GM18508 (cell line): ENCODE results near the gene NXPH3.

Experiments used
- ATAC-seq: cut with Tn5 transposase; IDR thresholded peaks from one replicate; pipeline ENCODE4 v1.9.1; 2021; ENCODE audit warnings: moderate number of reproducible peaks; ENCODE audit not compliant: insufficient read depth, unreplicated experiment

Gene NXPH3

DNA sequence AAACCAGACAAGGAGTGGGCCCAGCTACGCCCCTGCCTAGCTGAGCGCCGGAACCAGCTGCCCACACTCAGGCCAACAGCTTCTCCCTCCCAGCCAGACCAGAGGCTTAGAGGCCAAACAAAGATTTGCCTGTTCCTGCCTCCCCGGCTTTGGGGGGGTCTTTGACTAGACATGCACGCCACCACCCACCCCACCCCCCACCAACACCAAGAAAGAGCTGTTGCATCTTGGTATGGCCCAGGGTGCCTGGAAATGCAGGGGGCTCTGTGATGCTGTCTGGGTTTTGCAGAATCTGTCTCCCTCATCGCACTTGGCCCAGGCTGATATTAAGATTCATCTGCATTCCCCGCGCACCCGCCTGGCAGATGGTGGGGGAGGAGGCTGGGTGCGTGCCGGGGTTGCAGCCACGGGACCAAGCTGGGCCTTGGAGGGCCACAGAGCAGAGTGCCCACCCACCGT, 1.3 kb upstream of the NXPH3 start:
- ATAC-seq = no peak

DNA sequence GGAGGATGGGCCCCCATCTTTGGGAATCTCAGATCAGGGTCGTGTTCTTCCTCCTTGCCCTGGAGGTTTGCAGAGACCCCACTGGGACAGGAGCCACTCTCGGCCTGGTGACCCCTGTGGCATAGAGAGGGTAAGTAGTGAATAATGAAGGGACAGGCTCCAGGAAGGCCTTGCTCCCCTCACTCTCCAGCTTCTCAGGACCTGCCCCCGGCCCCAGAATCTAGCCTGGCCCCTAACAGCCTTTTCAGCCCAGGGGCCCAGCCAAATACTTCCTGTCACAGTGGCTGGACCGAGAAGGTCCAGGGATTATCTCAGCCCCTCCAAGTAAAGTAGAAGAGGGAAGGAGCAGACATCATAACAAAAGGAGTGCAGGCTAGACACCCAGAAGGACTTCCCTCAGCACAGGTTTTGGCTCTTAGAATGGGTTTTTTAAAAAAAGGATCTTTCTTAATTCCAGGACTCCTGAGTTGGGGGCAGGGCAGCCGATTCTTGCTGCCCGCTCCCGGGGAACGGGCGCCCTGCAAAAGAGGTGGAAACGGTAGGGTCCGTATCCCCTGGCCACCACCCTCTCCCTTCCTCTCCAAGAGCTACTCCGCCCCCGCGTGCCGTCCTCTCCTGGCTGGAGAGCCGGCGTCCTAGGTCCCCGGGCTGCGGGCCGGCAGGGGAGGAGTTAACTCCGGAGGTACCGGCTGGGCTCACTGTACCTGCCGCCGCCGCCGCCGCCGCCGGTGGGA, 559 bp upstream of the NXPH3 start:
- no peak for ATAC-seq

DNA sequence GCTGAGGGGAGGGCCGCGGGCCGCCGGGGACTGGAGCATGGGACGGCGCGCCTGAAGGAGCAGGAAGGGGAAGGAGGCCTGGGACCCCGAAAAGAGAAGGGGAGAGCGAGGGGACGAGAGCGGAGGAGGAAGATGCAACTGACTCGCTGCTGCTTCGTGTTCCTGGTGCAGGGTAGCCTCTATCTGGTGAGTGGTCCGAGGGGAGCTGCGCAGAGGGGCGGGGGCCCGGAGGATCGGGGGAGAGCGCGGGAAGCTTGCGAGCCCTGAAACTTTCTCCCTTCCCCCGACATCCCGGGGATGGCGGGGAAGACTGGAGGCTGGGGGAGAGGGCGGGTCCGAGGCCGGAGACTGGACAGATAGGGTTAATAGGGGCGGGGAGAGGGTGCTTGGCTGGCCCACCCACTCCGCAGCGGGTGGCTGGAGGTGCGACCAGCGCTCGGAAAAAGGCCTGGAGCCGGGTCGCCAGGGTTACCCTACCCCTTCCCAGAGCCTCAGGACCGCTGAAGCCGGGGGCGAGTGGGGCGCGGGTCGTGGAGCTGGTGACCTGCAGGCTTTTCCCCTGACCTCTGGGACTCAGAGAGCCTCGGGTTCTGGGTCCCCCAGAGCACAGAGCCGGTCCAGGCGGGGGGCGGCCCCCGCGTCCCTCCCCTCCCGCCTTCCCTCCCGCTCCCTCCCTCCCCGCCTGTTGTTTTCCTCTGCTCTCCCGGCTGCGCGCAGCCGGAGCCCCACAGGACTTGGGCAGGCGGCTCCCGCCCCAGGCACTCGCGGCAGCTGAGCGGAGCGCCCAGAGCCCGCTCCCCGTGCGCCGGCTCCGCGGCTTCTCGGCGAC, 631 bp downstream of the NXPH3 start:
- ATAC-seq = no peak

DNA sequence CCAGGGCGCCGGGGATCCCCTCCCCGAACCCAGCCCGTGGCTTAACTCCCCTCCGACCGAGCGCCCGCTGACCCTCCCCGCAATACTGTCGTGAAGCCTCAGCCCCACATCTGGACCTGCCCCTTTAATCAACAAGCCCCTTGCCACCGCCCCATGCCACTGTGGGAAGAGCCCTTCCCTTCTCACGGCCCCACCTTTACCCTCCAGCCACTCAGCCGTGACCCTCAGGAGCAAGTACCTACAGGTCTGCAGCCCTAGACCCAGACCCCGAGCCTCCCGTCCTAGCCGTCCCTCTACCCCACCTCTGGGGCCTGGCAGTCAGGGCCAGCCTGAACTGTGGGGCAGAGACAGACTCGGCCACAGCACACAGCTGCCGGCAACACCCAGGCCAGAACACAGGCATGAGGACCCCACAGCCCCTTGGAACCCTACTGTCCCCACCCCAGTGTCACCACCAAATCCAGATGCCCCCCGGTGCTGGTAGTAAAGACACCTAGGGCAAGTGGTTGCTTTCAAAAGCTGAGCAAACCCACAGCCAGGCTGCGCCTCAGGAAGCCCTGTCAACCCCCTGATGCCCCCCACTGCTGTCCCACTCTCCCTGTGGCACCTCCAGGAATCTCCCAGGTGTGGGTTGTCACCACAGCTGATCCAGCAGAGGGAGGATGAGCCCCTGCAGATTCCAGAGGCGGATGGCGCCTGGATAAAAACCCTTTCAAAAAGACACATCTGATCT, 1.4 kb downstream of the NXPH3 start:
- ATAC-seq = no peak

DNA sequence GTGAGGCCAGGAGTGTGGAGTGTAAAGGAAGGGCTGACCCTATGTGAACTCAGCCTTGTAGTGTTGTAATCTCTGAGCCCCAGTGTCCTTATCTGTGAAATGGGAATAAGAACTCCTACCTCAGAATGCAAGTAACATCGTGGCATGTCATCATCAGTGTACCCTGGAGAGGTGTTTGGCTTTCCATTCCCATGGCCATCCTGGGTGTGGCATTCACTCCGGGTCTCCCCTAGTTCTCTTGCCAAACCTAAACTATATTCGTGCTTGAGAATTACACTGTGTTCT, 1.9 kb downstream of the NXPH3 start:
- no peak for ATAC-seq

DNA sequence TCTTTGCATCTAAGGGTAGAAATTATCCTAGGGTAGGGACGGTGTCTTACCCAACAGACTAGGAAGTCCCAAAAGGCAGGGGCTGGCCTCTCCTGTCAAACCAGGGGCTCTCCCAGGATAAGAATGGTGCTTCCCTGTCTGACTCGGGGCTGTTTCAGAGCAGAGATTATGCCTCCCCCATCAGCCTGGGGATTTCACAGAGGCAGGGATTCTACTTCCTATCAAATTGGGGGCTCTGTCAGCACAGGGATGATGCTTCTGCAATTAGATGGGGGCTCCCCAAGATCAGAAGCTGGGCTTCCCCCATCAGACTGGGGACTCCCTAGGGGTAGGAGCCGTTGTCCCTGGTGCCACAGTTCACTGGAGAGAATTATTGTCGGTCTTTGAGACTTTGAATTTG, 2.3 kb downstream of the NXPH3 start:
- ATAC-seq = no peak

DNA sequence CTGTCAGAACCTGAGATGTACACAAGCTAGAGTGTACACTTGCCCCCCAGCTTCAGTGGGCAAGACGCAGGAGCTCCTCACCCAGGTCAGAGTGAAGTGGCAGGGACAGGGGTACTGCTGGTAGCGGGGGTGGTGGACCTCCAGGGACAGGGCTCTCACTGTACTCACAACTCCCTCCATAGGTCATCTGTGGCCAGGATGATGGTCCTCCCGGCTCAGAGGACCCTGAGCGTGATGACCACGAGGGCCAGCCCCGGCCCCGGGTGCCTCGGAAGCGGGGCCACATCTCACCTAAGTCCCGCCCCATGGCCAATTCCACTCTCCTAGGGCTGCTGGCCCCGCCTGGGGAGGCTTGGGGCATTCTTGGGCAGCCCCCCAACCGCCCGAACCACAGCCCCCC, 2.7 kb downstream of the NXPH3 start:
- ATAC-seq = no peak

DNA sequence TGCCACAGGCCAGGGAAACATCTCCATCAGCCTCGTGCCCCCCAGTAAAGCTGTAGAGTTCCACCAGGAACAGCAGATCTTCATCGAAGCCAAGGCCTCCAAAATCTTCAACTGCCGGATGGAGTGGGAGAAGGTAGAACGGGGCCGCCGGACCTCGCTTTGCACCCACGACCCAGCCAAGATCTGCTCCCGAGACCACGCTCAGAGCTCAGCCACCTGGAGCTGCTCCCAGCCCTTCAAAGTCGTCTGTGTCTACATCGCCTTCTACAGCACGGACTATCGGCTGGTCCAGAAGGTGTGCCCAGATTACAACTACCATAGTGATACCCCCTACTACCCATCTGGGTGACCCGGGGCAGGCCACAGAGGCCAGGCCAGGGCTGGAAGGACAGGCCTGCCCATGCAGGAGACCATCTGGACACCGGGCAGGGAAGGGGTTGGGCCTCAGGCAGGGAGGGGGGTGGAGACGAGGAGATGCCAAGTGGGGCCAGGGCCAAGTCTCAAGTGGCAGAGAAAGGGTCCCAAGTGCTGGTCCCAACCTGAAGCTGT, 3.4 kb downstream of the NXPH3 start:
- ATAC-seq = no peak

DNA sequence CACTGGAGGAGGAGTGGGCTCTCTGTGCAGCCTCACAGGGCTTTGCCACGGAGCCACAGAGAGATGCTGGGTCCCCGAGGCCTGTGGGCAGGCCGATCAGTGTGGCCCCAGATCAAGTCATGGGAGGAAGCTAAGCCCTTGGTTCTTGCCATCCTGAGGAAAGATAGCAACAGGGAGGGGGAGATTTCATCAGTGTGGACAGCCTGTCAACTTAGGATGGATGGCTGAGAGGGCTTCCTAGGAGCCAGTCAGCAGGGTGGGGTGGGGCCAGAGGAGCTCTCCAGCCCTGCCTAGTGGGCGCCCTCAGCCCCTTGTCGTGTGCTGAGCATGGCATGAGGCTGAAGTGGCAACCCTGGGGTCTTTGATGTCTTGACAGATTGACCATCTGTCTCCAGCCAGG, 3.9 kb downstream of the NXPH3 start:
- ATAC-seq = no peak

DNA sequence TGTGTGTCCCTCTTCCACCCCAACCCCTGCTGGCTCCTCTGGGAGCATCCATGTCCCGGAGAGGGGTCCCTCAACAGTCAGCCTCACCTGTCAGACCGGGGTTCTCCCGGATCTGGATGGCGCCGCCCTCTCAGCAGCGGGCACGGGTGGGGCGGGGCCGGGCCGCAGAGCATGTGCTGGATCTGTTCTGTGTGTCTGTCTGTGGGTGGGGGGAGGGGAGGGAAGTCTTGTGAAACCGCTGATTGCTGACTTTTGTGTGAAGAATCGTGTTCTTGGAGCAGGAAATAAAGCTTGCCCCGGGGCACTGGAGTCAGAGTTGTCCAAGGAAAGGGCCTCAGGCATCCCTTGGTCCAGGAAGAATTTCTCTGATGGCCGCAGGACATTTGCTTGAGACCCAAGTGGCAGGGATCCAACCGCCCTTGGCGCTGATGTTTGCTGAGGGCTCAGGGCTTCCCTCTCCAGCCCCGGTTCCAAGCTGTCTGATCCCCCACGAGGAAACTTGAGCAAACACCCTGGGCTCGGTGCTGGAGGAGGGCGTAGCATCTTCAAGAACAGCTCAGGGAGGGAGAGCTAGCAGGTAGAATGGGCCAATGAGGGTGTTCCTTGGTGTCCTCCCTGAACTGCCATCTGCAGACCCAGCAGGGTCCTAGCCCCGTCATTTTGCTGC, 4.5 kb downstream of the NXPH3 start:
- no peak for ATAC-seq

DNA sequence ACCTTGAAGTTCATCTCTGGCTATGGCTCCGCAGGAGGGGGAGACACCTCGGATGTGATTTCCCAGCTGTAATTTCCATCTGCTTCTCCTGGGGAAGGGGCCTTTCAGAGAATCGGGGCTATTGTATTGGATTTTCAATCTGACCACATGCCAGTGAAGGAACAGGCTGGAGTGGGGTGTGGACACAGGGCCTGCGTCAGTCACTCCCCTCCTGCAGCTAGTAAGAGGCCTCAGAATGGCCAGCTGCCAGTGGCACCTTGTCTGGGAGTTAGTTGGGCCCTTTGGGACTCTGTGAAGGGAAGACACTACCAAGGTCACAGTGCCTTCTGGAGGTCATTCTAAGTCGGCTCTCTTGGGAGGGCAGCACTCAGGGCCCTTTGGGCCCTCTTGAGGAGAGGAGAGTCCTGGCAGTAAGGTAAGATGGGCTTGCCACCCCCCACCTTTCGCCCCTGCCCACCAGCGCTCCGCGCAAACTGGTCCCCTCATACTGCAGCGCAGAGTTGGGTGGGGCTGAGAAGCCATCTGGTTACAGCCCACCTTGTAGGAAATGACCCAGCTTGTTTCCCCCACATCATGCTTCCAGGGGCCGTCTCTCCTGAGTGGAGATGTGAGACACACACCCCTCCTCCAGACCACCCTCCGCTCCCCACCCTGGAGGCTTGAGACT, 5.4 kb downstream of the NXPH3 start:
- no peak for ATAC-seq

DNA sequence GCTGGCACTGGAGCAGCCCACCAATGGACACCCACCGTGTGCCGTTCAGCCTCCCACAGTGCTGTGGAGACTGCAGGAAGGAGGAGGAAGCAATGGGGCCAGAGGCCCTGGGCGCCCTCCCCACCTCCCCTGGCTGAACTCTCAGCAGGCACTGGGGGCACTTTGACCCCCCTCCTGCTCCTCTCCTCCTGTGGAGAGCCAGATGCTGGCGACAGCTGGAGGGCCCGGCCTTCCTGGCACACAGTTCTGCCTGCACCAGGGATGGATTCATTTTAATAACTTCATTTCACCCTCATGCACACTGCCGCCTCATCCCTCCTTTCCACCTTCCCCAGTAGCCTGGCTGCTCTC, 6.0 kb downstream of the NXPH3 start:
- no peak for ATAC-seq

DNA sequence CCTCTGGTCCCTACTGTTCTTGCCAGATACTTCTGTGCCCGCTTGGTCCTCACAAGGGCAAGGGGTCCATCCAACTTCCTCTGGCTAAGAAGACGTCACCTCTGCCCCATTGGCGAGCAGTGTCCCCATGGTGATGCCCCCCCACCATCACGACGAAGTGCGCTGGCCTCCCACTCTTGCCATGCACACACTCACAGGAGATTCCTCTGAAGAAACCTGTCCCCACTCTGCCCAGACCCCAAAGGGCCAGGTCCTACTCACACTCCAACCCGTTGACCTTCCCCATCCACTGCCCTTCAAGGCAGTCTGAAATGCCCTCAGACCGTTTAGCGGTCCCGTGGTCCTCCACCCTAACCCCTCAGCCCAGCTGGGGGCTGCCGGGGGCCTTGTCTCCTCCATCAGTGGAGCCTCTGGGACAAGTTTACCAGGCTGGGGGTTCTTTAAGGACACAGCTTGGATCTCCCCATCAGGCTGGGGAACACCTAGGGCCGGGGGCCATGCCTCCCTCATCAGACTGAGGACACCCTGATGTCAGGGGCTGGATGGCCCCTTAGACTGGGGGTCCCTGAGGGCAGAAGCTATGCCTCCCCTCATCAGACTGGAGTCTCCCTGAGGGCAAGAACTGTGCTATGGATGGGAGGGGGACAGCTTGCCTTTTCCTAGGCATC, 6.5 kb downstream of the NXPH3 start:
- no peak for ATAC-seq

DNA sequence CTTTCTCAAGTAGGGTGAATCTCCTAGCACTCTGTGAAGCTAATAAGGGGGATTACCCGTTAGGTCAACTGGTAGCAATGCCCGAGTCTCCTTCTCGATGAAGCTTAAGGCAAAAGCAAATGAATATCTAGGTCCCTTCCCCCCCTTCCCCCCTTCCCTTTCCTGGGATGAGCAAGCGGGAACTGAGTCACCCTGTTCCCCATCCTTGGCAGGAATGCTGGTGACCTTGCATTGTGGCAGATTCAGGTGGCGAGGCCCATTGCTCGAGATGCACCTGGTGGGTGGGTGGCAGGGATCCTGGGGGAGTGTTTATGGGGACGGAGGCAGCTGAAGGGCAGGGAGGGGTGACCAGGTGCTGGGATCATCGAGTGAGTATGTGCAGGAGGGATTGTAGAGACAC, 7.1 kb downstream of the NXPH3 start:
- ATAC-seq = no peak

DNA sequence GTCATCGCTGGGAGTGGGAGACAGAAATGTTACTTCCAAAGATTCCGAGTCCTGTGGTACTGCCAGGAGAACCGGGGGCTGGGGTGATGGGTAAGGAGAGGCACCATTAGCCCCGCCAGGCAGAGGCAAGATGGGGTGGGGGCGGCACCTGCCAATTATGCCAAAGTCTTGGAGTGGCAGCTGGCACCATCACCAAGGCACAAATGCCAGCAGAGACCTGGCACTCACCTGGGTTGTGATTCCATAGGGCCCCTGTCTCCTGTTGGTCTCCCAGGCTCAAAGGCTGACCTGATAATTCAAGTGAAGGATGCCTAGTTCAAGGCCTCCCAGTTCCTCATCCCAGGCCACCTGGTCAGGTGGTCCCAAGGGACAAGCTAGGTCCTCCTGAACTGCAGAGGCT, 7.6 kb downstream of the NXPH3 start:
- no peak for ATAC-seq

DNA sequence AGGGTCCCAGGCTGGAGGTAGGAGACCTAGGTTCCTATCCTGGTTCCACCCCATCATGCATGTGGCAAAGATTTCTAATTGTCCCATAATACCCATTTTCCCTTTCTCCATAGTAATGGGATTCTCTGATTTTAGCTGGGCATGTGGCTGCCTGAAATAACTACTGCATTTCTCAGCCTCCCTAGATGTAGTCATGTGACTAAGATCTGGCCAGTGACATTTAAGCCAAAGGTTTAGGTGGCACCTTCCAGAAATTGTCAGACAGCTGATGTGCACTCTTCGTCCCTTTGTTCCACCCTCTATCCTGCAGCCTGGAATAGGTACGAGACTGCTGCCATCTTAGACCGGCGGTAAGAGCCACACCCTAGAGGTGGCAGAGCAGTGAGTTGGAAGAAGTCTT, 8.2 kb downstream of the NXPH3 start:
- no peak for ATAC-seq

DNA sequence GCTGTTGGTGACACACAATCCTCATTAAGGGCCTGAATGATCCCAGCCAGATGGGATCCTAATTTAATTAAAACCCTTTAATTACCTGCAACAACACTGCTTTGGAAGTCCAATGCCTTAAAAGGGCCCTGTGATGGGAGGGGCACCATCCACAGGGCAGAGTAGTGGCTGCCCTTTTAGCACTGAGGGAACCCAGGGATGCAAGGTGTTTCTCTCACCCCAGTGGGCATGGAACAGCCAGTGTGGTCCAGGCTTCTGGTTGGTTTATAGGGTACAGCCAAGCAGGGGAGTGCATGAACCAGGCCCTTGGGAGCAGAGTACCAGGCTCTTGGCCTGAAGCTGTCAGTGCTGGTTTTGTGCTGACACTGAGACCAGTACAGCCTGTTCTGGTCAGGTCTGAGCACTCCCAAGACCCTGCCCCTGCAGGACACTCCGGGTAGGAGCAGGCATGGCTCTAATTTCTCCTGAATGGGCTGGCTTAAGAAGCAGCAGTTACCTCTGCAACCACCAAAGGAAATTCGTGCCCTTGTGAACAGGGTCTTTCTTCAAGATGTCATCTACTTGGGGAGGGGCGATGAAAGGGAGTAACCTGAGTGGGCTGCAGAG, 9.9 kb downstream of the NXPH3 start:
- ATAC-seq = no peak

DNA sequence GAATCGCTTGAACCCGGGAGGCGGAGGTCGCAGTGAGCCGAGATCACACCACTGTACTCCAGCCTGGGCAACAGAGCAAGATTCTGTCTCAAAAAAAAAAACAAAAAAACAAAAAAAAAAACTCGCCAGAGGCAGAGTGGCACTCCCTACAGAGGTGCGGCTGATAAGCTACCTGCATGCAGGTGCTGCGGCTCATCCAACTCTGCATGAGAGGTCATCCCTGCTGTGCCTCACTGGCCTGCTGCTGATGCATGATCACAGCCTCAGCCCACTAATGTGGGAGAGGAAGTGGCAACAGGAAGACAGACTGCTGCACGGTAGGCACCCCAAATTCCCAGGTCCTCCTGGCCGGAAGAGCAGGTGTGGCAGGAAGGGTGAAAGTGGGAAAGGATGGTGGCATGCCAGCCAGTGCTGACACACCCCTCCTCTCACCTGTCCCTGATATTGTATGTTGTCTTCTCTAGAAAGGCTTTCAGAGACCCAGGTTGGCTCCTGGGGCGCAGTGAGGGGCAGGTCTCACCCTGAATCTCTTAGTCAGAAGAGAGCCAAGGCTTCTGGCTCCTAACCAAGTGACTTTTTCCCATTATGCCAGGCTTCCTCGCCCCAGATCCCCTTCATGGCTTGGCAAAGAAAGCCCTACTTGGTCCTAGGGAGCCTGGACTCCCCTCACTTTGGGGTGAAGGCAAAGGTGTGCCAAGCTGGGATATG, 11.8 kb downstream of the NXPH3 start:
- ATAC-seq = no peak

DNA sequence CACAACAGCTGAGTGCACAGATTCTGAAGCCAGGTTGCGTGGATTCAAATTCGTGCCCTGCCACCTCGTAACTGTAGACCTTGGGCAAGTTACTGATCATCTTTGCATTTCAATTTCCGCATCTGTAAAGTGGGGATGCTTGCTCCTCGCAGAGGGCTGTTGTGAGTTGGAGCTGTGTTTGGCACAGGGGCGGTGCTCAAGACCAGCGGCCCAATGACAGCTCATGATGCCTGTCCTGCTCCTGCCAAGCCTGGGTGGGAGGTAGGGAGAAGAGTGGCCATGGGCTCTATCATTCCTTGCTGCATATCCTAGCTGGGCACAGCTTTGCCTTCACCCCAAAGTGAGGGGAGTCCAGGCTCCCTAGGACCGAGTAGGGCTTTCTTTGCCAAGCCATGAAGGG, 12.6 kb downstream of the NXPH3 start:
- no peak for ATAC-seq
